Measurements from ENCODE around the gene ZNF207.

- TF ChIP-seq CTCF (conservative IDR thresholded peaks at IDR 0.05 in 1 of 2, IDR thresholded peaks at IDR 0.05 in 1 of 2; ENCODE audit: extremely low read depth in 1 of 2, insufficient read depth in 1 of 2, low read depth in 1 of 2, low read length in 2 of 2): no peak
- TF ChIP-seq EZH2 (IDR thresholded peaks at IDR 0.05; ENCODE audit: borderline replicate concordance, low read length): no peak
These were observed 6.4 kb downstream of the ZNF207 start for GRCh38 chr17:32356378-32356743.
